Kidney capillary endothelial cell (primary cell): ENCODE measurements around the gene EPN3.

ENCODE experiments used
- DNase-seq: peaks from one replicate; pipeline ENCODE4 v3.0.0-alpha.2; 2018; ENCODE audit warnings: low spot score

Gene EPN3

GRCh38 chr17:50570032-50570431 lies 37.5 kb downstream of the EPN3 start:
- no peak for DNase-seq

- DNase-seq: no peak
Measured at GRCh38 chr17:50570528-50570927, 38.0 kb downstream of the EPN3 start.

- DNase-seq: no peak
Measured at GRCh38 chr17:50571681-50572080, 39.1 kb downstream of the EPN3 start.

GRCh38 chr17:50572541-50572940 lies 40.0 kb downstream of the EPN3 start:
- no peak for DNase-seq

- no peak for DNase-seq
Measured at GRCh38 chr17:50573866-50574611, 41.5 kb downstream of the EPN3 start.

- no peak for DNase-seq
Measured at GRCh38 chr17:50575581-50576210, 43.2 kb downstream of the EPN3 start.

GRCh38 chr17:50576864-50577263 lies 44.3 kb downstream of the EPN3 start:
- no peak for DNase-seq

- no peak for DNase-seq
Measured at GRCh38 chr17:50577451-50577954, 45.0 kb downstream of the EPN3 start.

GRCh38 chr17:50578173-50578572 lies 45.6 kb downstream of the EPN3 start:
- DNase-seq: no peak

- DNase-seq: no peak
Measured at GRCh38 chr17:50579399-50579798, 46.9 kb downstream of the EPN3 start.

- DNase-seq: no peak
Measured at GRCh38 chr17:50580646-50581045, 48.1 kb downstream of the EPN3 start.

- DNase-seq: no peak
Measured at GRCh38 chr17:50581316-50581715, 48.8 kb downstream of the EPN3 start.

GRCh38 chr17:50582741-50583140 lies 50.2 kb downstream of the EPN3 start:
- DNase-seq: no peak

- DNase-seq: no peak
Measured at GRCh38 chr17:50583641-50584040, 51.1 kb downstream of the EPN3 start.

- no peak for DNase-seq
Measured at GRCh38 chr17:50584116-50584515, 51.6 kb downstream of the EPN3 start.

- no peak for DNase-seq
Measured at GRCh38 chr17:50584749-50585148, 52.2 kb downstream of the EPN3 start.

GRCh38 chr17:50585346-50585745 lies 52.8 kb downstream of the EPN3 start:
- DNase-seq: no peak

- no peak for DNase-seq
Measured at GRCh38 chr17:50585891-50586290, 53.4 kb downstream of the EPN3 start.

GRCh38 chr17:50586421-50587247 lies 54.1 kb downstream of the EPN3 start:
- no peak for DNase-seq

GRCh38 chr17:50587571-50587970 lies 55.0 kb downstream of the EPN3 start:
- no peak for DNase-seq

- no peak for DNase-seq
Measured at GRCh38 chr17:50588391-50589049, 56.0 kb downstream of the EPN3 start.

- DNase-seq: no peak
Measured at GRCh38 chr17:50589095-50589705, 56.7 kb downstream of the EPN3 start.
